HG03139 (cell line): ENCODE measurements around the gene ALX3.

Source experiments
- ATAC-seq: cut with Tn5 transposase; IDR thresholded peaks from one replicate; pipeline ENCODE4 v1.9.1; 2021; ENCODE audit not compliant: unreplicated experiment

Gene ALX3

GRCh38 chr1:110070671-110071242 is at the start of gene ALX3:
ALX3 (minus strand) TSS chr1:110070672; CDS start chr1:110070612, 60 bp downstream.
- no peak for ATAC-seq

- ATAC-seq, result no peak
These were observed 49.4 kb upstream of the ALX3 start for GRCh38 chr1:110119843-110120242.

- ATAC-seq, result no peak
These were observed 48.3 kb upstream of the ALX3 start for GRCh38 chr1:110118636-110119396.

GRCh38 chr1:110114784-110115183 is 44.3 kb upstream of the ALX3 start:
- no peak for ATAC-seq

- ATAC-seq, result no peak
These were observed 43.7 kb upstream of the ALX3 start for GRCh38 chr1:110114173-110114572.

- ATAC-seq, result no peak
These were observed 43.1 kb upstream of the ALX3 start for GRCh38 chr1:110113551-110113950.

- no peak for ATAC-seq
These were observed 42.2 kb upstream of the ALX3 start for GRCh38 chr1:110112656-110113055.

GRCh38 chr1:110112143-110112542 is 41.7 kb upstream of the ALX3 start, which contains the start of gene UBL4B:
UBL4B (plus strand) TSS chr1:110112443; CDS start chr1:110112535, 92 bp downstream.
- no peak for ATAC-seq

- ATAC-seq, result no peak
These were observed 40.6 kb upstream of the ALX3 start for GRCh38 chr1:110111081-110111480.

- ATAC-seq, result no peak
These were observed 37.5 kb upstream of the ALX3 start for GRCh38 chr1:110107867-110108469.

- no peak for ATAC-seq
These were observed 35.8 kb upstream of the ALX3 start for GRCh38 chr1:110106013-110106941.

GRCh38 chr1:110102081-110102480 is 31.6 kb upstream of the ALX3 start:
- no peak for ATAC-seq

GRCh38 chr1:110100335-110100734 is 29.9 kb upstream of the ALX3 start:
- no peak for ATAC-seq

GRCh38 chr1:110098222-110099026 is 28.0 kb upstream of the ALX3 start:
- no peak for ATAC-seq

GRCh38 chr1:110097507-110098221 is 27.2 kb upstream of the ALX3 start:
- no peak for ATAC-seq

GRCh38 chr1:110094931-110095654 is 24.6 kb upstream of the ALX3 start:
- ATAC-seq, result no peak

GRCh38 chr1:110092991-110093390 is 22.5 kb upstream of the ALX3 start:
- ATAC-seq, result no peak

- no peak for ATAC-seq
These were observed 21.3 kb upstream of the ALX3 start for GRCh38 chr1:110091791-110092190.

GRCh38 chr1:110091381-110091780 is 20.9 kb upstream of the ALX3 start:
- ATAC-seq, result no peak
